Neural progenitor cell (in vitro differentiated cells): ENCODE measurements around the gene GSE1.

ENCODE experiments used
- CTCF ChIP-seq: fragments of 200-600 bp; sonication (generic); IDR thresholded peaks from 2 replicates; pipeline ENCODE4 v1.5.1; 2017; ENCODE audit warnings: antibody characterized with exemption, mild to moderate bottlenecking
- EZH2 ChIP-seq: fragments of 200-600 bp; sonication (generic); IDR thresholded peaks from 2 replicates; pipeline ENCODE4 v1.6.1; 2017; ENCODE audit warnings: antibody characterized with exemption, mild to moderate bottlenecking, moderate library complexity

- peak; percentile 49 for TF ChIP-seq CTCF
- TF ChIP-seq EZH2 = no peak
These were observed 15.5 kb downstream of the GSE1 start for GRCh38 chr16:85628645-85629044.
